Measurements from ENCODE around the gene C4B. TPM values are rescaled to one million over a fixed set of nuclear protein-coding genes. Genes with fewer than 3 reads are reported as not detected.
"Not testable (repeated sequence)": the region's sequence is repeated elsewhere in the genome, so short reads cannot be mapped to it uniquely, and the experiment has no call there.

C4B gene
- polyA plus RNA-seq, 2 donors = 5.3 to 15.0 TPM

- H3K9me3 ChIP-seq (ENCODE audit: control insufficient read depth in 2 of 2, insufficient read depth in 1 of 2, low read depth in 1 of 2, low read length in 1 of 2); H3K27ac ChIP-seq (ENCODE audit: low read depth in 2 of 2, low read length in 1 of 2); H3K4me3 ChIP-seq (ENCODE audit: low read depth in 1 of 2, low read length in 2 of 2); H3K4me1 ChIP-seq (ENCODE audit: control insufficient read depth in 2 of 2, insufficient read depth in 2 of 2, low read length in 1 of 2); H3K27me3 ChIP-seq (ENCODE audit: control insufficient read depth in 1 of 2, insufficient read depth in 2 of 2, low read length in 2 of 2); H3K36me3 ChIP-seq (ENCODE audit: control insufficient read depth in 2 of 2, insufficient read depth in 2 of 2, low read length in 1 of 2): not testable (repeated sequence)
- WGBS, 2 donors = 77 to 84% methylated on average over 8 to 9 of the region's 9 CpGs
Observed at GRCh38 chr6:32005538-32005880, 9.1 kb upstream of the C4B start.

GRCh38 chr6:32005991-32006529 is 8.5 kb upstream of the C4B start:
- H3K27me3 ChIP-seq (ENCODE audit: control insufficient read depth in 1 of 2, insufficient read depth in 2 of 2, low read length in 2 of 2); H3K4me3 ChIP-seq (ENCODE audit: low read depth in 1 of 2, low read length in 2 of 2); H3K4me1 ChIP-seq (ENCODE audit: control insufficient read depth in 2 of 2, insufficient read depth in 2 of 2, low read length in 1 of 2); H3K36me3 ChIP-seq (ENCODE audit: control insufficient read depth in 2 of 2, insufficient read depth in 2 of 2, low read length in 1 of 2); H3K27ac ChIP-seq (ENCODE audit: low read depth in 2 of 2, low read length in 1 of 2); H3K9me3 ChIP-seq (ENCODE audit: control insufficient read depth in 2 of 2, insufficient read depth in 1 of 2, low read depth in 1 of 2, low read length in 1 of 2): not testable (repeated sequence)
- WGBS, 2 donors = 75 to 76% methylated on average over 8 of the region's 8 CpGs

GRCh38 chr6:32007086-32007485 is 7.5 kb upstream of the C4B start:
- 78 to 81% methylated on average over 11 to 12 of the region's 12 CpGs for whole genome bisulfite sequencing, 2 donors
- H3K27me3 ChIP-seq (ENCODE audit: control insufficient read depth in 1 of 2, insufficient read depth in 2 of 2, low read length in 2 of 2); H3K36me3 ChIP-seq (ENCODE audit: control insufficient read depth in 2 of 2, insufficient read depth in 2 of 2, low read length in 1 of 2); H3K4me3 ChIP-seq (ENCODE audit: low read depth in 1 of 2, low read length in 2 of 2); H3K4me1 ChIP-seq (ENCODE audit: control insufficient read depth in 2 of 2, insufficient read depth in 2 of 2, low read length in 1 of 2); H3K27ac ChIP-seq (ENCODE audit: low read depth in 2 of 2, low read length in 1 of 2); H3K9me3 ChIP-seq (ENCODE audit: control insufficient read depth in 2 of 2, insufficient read depth in 1 of 2, low read depth in 1 of 2, low read length in 1 of 2): not testable (repeated sequence)

GRCh38 chr6:32008037-32008436 is 6.6 kb upstream of the C4B start:
- not testable (repeated sequence) for H3K4me1 ChIP-seq (ENCODE audit: control insufficient read depth in 2 of 2, insufficient read depth in 2 of 2, low read length in 1 of 2); H3K4me3 ChIP-seq (ENCODE audit: low read depth in 1 of 2, low read length in 2 of 2); H3K27me3 ChIP-seq (ENCODE audit: control insufficient read depth in 1 of 2, insufficient read depth in 2 of 2, low read length in 2 of 2); H3K9me3 ChIP-seq (ENCODE audit: control insufficient read depth in 2 of 2, insufficient read depth in 1 of 2, low read depth in 1 of 2, low read length in 1 of 2); H3K27ac ChIP-seq (ENCODE audit: low read depth in 2 of 2, low read length in 1 of 2); H3K36me3 ChIP-seq (ENCODE audit: control insufficient read depth in 2 of 2, insufficient read depth in 2 of 2, low read length in 1 of 2)
- WGBS, 2 donors = no CpG with 5 or more reads among the region's 24 CpGs

- not testable (repeated sequence) for H3K4me1 ChIP-seq (ENCODE audit: control insufficient read depth in 2 of 2, insufficient read depth in 2 of 2, low read length in 1 of 2); H3K9me3 ChIP-seq (ENCODE audit: control insufficient read depth in 2 of 2, insufficient read depth in 1 of 2, low read depth in 1 of 2, low read length in 1 of 2); H3K4me3 ChIP-seq (ENCODE audit: low read depth in 1 of 2, low read length in 2 of 2); H3K27ac ChIP-seq (ENCODE audit: low read depth in 2 of 2, low read length in 1 of 2); H3K27me3 ChIP-seq (ENCODE audit: control insufficient read depth in 1 of 2, insufficient read depth in 2 of 2, low read length in 2 of 2); H3K36me3 ChIP-seq (ENCODE audit: control insufficient read depth in 2 of 2, insufficient read depth in 2 of 2, low read length in 1 of 2)
- WGBS, 2 donors = 29 to 63% methylated on average over 5 to 7 of the region's 12 CpGs
Observed at GRCh38 chr6:32008616-32009015, 6.0 kb upstream of the C4B start.

- WGBS, 2 donors = 77 to 83% methylated on average over 2 to 11 of the region's 12 CpGs
- H3K27me3 ChIP-seq (ENCODE audit: control insufficient read depth in 1 of 2, insufficient read depth in 2 of 2, low read length in 2 of 2); H3K4me3 ChIP-seq (ENCODE audit: low read depth in 1 of 2, low read length in 2 of 2); H3K27ac ChIP-seq (ENCODE audit: low read depth in 2 of 2, low read length in 1 of 2); H3K9me3 ChIP-seq (ENCODE audit: control insufficient read depth in 2 of 2, insufficient read depth in 1 of 2, low read depth in 1 of 2, low read length in 1 of 2); H3K4me1 ChIP-seq (ENCODE audit: control insufficient read depth in 2 of 2, insufficient read depth in 2 of 2, low read length in 1 of 2); H3K36me3 ChIP-seq (ENCODE audit: control insufficient read depth in 2 of 2, insufficient read depth in 2 of 2, low read length in 1 of 2): not testable (repeated sequence)
Observed at GRCh38 chr6:32009537-32009936, 5.1 kb upstream of the C4B start.

GRCh38 chr6:32010856-32011530 is 3.6 kb upstream of the C4B start:
- H3K36me3 ChIP-seq (ENCODE audit: control insufficient read depth in 2 of 2, insufficient read depth in 2 of 2, low read length in 1 of 2); H3K4me1 ChIP-seq (ENCODE audit: control insufficient read depth in 2 of 2, insufficient read depth in 2 of 2, low read length in 1 of 2); H3K4me3 ChIP-seq (ENCODE audit: low read depth in 1 of 2, low read length in 2 of 2); H3K27me3 ChIP-seq (ENCODE audit: control insufficient read depth in 1 of 2, insufficient read depth in 2 of 2, low read length in 2 of 2); H3K27ac ChIP-seq (ENCODE audit: low read depth in 2 of 2, low read length in 1 of 2); H3K9me3 ChIP-seq (ENCODE audit: control insufficient read depth in 2 of 2, insufficient read depth in 1 of 2, low read depth in 1 of 2, low read length in 1 of 2): not testable (repeated sequence)
- 75 to 76% methylated on average over 16 to 17 of the region's 27 CpGs for WGBS, 2 donors

GRCh38 chr6:32012941-32013617 is 1.5 kb upstream of the C4B start:
- not testable (repeated sequence) for H3K27ac ChIP-seq (ENCODE audit: low read depth in 2 of 2, low read length in 1 of 2); H3K27me3 ChIP-seq (ENCODE audit: control insufficient read depth in 1 of 2, insufficient read depth in 2 of 2, low read length in 2 of 2); H3K9me3 ChIP-seq (ENCODE audit: control insufficient read depth in 2 of 2, insufficient read depth in 1 of 2, low read depth in 1 of 2, low read length in 1 of 2); H3K4me3 ChIP-seq (ENCODE audit: low read depth in 1 of 2, low read length in 2 of 2); H3K36me3 ChIP-seq (ENCODE audit: control insufficient read depth in 2 of 2, insufficient read depth in 2 of 2, low read length in 1 of 2); H3K4me1 ChIP-seq (ENCODE audit: control insufficient read depth in 2 of 2, insufficient read depth in 2 of 2, low read length in 1 of 2)
- 83% methylated on average over 14 to 17 of the region's 17 CpGs for WGBS, 2 donors

GRCh38 chr6:32013738-32014137 is 857 bp upstream of the C4B start:
- H3K27me3 ChIP-seq (ENCODE audit: control insufficient read depth in 1 of 2, insufficient read depth in 2 of 2, low read length in 2 of 2); H3K4me3 ChIP-seq (ENCODE audit: low read depth in 1 of 2, low read length in 2 of 2); H3K36me3 ChIP-seq (ENCODE audit: control insufficient read depth in 2 of 2, insufficient read depth in 2 of 2, low read length in 1 of 2); H3K4me1 ChIP-seq (ENCODE audit: control insufficient read depth in 2 of 2, insufficient read depth in 2 of 2, low read length in 1 of 2); H3K9me3 ChIP-seq (ENCODE audit: control insufficient read depth in 2 of 2, insufficient read depth in 1 of 2, low read depth in 1 of 2, low read length in 1 of 2); H3K27ac ChIP-seq (ENCODE audit: low read depth in 2 of 2, low read length in 1 of 2): not testable (repeated sequence)
- no CpG with 5 or more reads among the region's 5 CpGs for WGBS, 2 donors

GRCh38 chr6:32022100-32022499 is 7.5 kb downstream of the C4B start:
- WGBS, 2 donors = no CpG with 5 or more reads among the region's 10 CpGs
- H3K36me3 ChIP-seq (ENCODE audit: control insufficient read depth in 2 of 2, insufficient read depth in 2 of 2, low read length in 1 of 2); H3K27me3 ChIP-seq (ENCODE audit: control insufficient read depth in 1 of 2, insufficient read depth in 2 of 2, low read length in 2 of 2); H3K27ac ChIP-seq (ENCODE audit: low read depth in 2 of 2, low read length in 1 of 2); H3K9me3 ChIP-seq (ENCODE audit: control insufficient read depth in 2 of 2, insufficient read depth in 1 of 2, low read depth in 1 of 2, low read length in 1 of 2); H3K4me3 ChIP-seq (ENCODE audit: low read depth in 1 of 2, low read length in 2 of 2); H3K4me1 ChIP-seq (ENCODE audit: control insufficient read depth in 2 of 2, insufficient read depth in 2 of 2, low read length in 1 of 2): not testable (repeated sequence)
